CD14-positive monocyte (primary cell): ENCODE data around the gene UTP4. TPM values are rescaled to one million over a fixed set of nuclear protein-coding genes. Genes with fewer than 3 reads are reported as not detected.

Source experiments
- DNase-seq, 3 donors: peaks; one replicate each; pipeline ENCODE4 v3.0.0-alpha.2; 2011 to 2022
- H2AFZ ChIP-seq: 2 replicates; pipeline ENCODE4 v1.6.0; 2012; ENCODE audit warnings: mild to moderate bottlenecking, low read depth, low read length, inconsistent platforms; ENCODE audit not compliant: insufficient read depth, poor library complexity, severe bottlenecking
- H3K27ac ChIP-seq, 2 donors: 1 replicate in 1 of 2; 2 replicates in 1 of 2; pipeline ENCODE4 v1.5.1; 2012 to 2013; ENCODE audit warnings: low read length in 2 of 2, control low read depth in 1 of 2, inconsistent platforms in 1 of 2, low read depth in 1 of 2, mild to moderate bottlenecking in 1 of 2
- H3K27me3 ChIP-seq, 2 donors: one replicate each; pipeline versions ENCODE4 v1.6.0 to v1.6.1; 2011 to 2013; ENCODE audit warnings: low read length in 2 of 2; ENCODE audit not compliant: control insufficient read depth in 2 of 2, insufficient read depth in 2 of 2
- H3K36me3 ChIP-seq, 2 donors: replicated peaks in 1 of 2; 1 replicate in 1 of 2; 2 replicates in 1 of 2; pipeline versions ENCODE4 v1.5.1 to v1.6.1; 2012 to 2013; ENCODE audit warnings: low read length in 2 of 2, control low read depth in 1 of 2, inconsistent platforms in 1 of 2, mild to moderate bottlenecking in 1 of 2; ENCODE audit not compliant: insufficient read depth in 2 of 2, control insufficient read depth in 1 of 2
- H3K4me1 ChIP-seq, 2 donors: 1 replicate in 1 of 2; 2 replicates in 1 of 2; pipeline versions ENCODE4 v1.5.1 to v1.6.1; 2012 to 2013; ENCODE audit warnings: low read length in 2 of 2, control low read depth in 1 of 2, inconsistent platforms in 1 of 2, mild to moderate bottlenecking in 1 of 2, moderate library complexity in 1 of 2; ENCODE audit not compliant: insufficient read depth in 2 of 2, control insufficient read depth in 1 of 2
- H3K4me2 ChIP-seq: replicated peaks from 2 replicates; pipeline ENCODE3; 2012; ENCODE audit warnings: low read length, moderate library complexity, mild to moderate bottlenecking; ENCODE audit not compliant: poor library complexity, severe bottlenecking; ENCODE audit errors: extremely low read depth
- H3K4me3 ChIP-seq, 3 experiments: fragments of 200-600 bp in 1 of 3; sonication (generic) in 1 of 3; replicated peaks in 1 of 3; 1 replicate in 2 of 3; 2 replicates in 1 of 3; pipeline ENCODE4 v1.5.1; 2011 to 2013; ENCODE audit warnings: low read length in 3 of 3, mild to moderate bottlenecking in 3 of 3, control low read depth in 2 of 3, low read depth in 2 of 3, inconsistent platforms in 1 of 3, moderate library complexity in 1 of 3
- H3K79me2 ChIP-seq: 2 replicates; pipeline ENCODE4 v1.6.0; 2012; ENCODE audit warnings: mild to moderate bottlenecking, control low read depth, inconsistent platforms, low read length, moderate library complexity; ENCODE audit not compliant: insufficient read depth
- H3K9ac ChIP-seq: 2 replicates; pipeline ENCODE4 v1.6.0; 2017; ENCODE audit warnings: low read length, mild to moderate bottlenecking; ENCODE audit not compliant: insufficient read depth, poor library complexity, severe bottlenecking
- H3K9me3 ChIP-seq, 2 donors: replicated peaks in 1 of 2; 1 replicate in 1 of 2; 2 replicates in 1 of 2; pipeline versions ENCODE4 v1.5.1 to v1.6.1; 2012 to 2013; ENCODE audit warnings: low read length in 2 of 2, control low read depth in 1 of 2; ENCODE audit not compliant: control insufficient read depth in 1 of 2, insufficient read depth in 1 of 2
- H4K20me1 ChIP-seq: 2 replicates; pipeline ENCODE4 v1.6.0; 2012; ENCODE audit warnings: mild to moderate bottlenecking, low read length, control low read depth, moderate library complexity; ENCODE audit not compliant: insufficient read depth
- H3K27ac Mint-ChIP-seq, 7 donors: one replicate each; pipeline ENCODE4 v1.8.0; 2020; ENCODE audit warnings: mild to moderate bottlenecking in 7 of 7, mixed read lengths in 7 of 7, moderate library complexity in 6 of 7, inconsistent platforms in 2 of 7
- H3K27me3 Mint-ChIP-seq, 3 donors: one replicate each; pipeline ENCODE4 v1.8.0; 2021 to 2022; ENCODE audit warnings: low read depth in 3 of 3, mild to moderate bottlenecking in 3 of 3, mixed read lengths in 3 of 3, moderate library complexity in 3 of 3, inconsistent platforms in 1 of 3
- H3K36me3 Mint-ChIP-seq, 2 donors: one replicate each; pipeline ENCODE4 v1.8.0; 2020; ENCODE audit warnings: mixed read lengths in 2 of 2, inconsistent platforms in 1 of 2, mild to moderate bottlenecking in 1 of 2
- H3K4me1 Mint-ChIP-seq: one replicate; pipeline ENCODE4 v1.8.0; 2020; ENCODE audit warnings: mild to moderate bottlenecking, mixed read lengths
- H3K4me3 Mint-ChIP-seq, 2 donors: one replicate each; pipeline ENCODE4 v1.8.0; 2020; ENCODE audit warnings: mild to moderate bottlenecking in 2 of 2, mixed read lengths in 2 of 2, moderate library complexity in 1 of 2
- H3K9me3 Mint-ChIP-seq, 7 donors: one replicate each; pipeline ENCODE4 v1.8.0; 2020 to 2022; ENCODE audit warnings: mixed read lengths in 7 of 7, mild to moderate bottlenecking in 6 of 7, moderate library complexity in 6 of 7, inconsistent platforms in 2 of 7
- WGBS: methylation state at CpG from one replicate; pipeline ENCODE4 v1.1.5; 2013; ENCODE audit warnings: missing lambda C conversion rate; ENCODE audit not compliant: insufficient coverage; 5-methylcytosine and 5-hydroxymethylcytosine counted together
- intact Hi-C, 2 donors: fragments of 100-400 bp; cut with micrococcal nuclease; formaldehyde crosslinking; loops; one replicate each; pipeline versions ENCODE4 v1.15.0 to v1.15.1; 2023
- polyA plus RNA-seq, 3 donors: library from polyadenylated mRNA; depleted of rRNA in 1 of 3; unstranded in 2 of 3; stranded (reverse) in 1 of 3; fragments of 300-500 nt in 2 of 3; fragments of >200 nt in 1 of 3; fragmentation: Illumina TruSeq in 2 of 3; gene quantifications; 1 replicate in 2 of 3; 2 replicates in 1 of 3; pipeline ENCODE4 v1.2.3, GENCODE V29; 2012 to 2021
- TF ChIP-seq, protein P1 (sequence below): fragments of 200-600 bp; IDR thresholded peaks from one replicate; pipeline ENCODE4 v1.8.0; 2022; ENCODE audit warnings: antibody characterized with exemption, mild to moderate bottlenecking

Gene UTP4
- polyA plus RNA-seq, 3 donors, result 15.3 to 27.8 (median 19.6) TPM

GRCh38 chr16:69127966-69128510 is 4.4 kb upstream of the UTP4 start:
- peaks cover 83% of the 10 kb centered on the region for H4K20me1 ChIP-seq
- intact Hi-C loops, result loop anchor here (10.0 kb wide), 1 partner anchor 423 kb away; no protein-coding TSS in a partner anchor
- H3K36me3 Mint-ChIP-seq, result peaks cover 0 to 11% of the 10 kb centered on the region in 2 donors

DNA sequence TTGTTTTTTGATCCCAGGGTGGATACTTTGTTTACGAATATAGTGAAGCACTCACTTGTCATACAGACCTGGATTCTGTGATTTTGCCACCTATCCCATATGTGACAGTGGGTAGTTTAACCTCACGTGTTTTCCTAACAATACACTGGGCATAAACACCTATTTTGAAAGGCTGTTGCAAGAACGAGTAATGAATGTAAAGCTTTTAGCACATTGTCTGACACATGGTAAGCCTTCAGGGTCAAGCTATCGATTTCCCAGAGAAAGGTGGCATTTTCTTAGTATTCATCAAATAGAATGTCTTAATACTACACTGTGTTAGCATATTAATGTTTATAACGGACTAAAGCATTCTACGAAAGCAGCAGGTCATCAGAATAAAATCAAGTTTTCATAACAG is 2.0 kb upstream of the UTP4 start:
- peaks cover 13 to 19% of the 10 kb centered on the region in 2 donors for H3K4me1 ChIP-seq
- H3K4me3 ChIP-seq, result no peak overlapping the region
- no peak overlapping the region for H3K4me2 ChIP-seq
- peaks cover 59% of the 10 kb centered on the region for H4K20me1 ChIP-seq
- H3K27ac Mint-ChIP-seq, result no peak overlapping the region
- H2AFZ ChIP-seq, result no peak overlapping the region
- H3K4me3 Mint-ChIP-seq, result no peak overlapping the region
- H3K27ac ChIP-seq, result no peak overlapping the region
- no peak for DNase-seq
- no peaks in the 10 kb centered on the region for H3K27me3 ChIP-seq
- H3K9me3 Mint-ChIP-seq, result no peaks in the 10 kb centered on the region
- H3K9me3 ChIP-seq, result no peaks in the 10 kb centered on the region
- intact Hi-C loops, result loop anchor here (5.0 to 10.0 kb wide), 3 partner anchors 54 to 593 kb away; partner anchors contain the start of genes SNTB2 (in 1 of the 2), VPS4A (in 1 of the 2) and ZFP90 (in 1 of the 2)
- H3K79me2 ChIP-seq, result peaks cover 96% of the 10 kb centered on the region
- TF ChIP-seq, protein P1, sequence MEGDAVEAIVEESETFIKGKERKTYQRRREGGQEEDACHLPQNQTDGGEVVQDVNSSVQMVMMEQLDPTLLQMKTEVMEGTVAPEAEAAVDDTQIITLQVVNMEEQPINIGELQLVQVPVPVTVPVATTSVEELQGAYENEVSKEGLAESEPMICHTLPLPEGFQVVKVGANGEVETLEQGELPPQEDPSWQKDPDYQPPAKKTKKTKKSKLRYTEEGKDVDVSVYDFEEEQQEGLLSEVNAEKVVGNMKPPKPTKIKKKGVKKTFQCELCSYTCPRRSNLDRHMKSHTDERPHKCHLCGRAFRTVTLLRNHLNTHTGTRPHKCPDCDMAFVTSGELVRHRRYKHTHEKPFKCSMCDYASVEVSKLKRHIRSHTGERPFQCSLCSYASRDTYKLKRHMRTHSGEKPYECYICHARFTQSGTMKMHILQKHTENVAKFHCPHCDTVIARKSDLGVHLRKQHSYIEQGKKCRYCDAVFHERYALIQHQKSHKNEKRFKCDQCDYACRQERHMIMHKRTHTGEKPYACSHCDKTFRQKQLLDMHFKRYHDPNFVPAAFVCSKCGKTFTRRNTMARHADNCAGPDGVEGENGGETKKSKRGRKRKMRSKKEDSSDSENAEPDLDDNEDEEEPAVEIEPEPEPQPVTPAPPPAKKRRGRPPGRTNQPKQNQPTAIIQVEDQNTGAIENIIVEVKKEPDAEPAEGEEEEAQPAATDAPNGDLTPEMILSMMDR, result no peak
- peaks cover 0 to 1% (median 0%) of the 10 kb centered on the region in 3 donors for H3K27me3 Mint-ChIP-seq
- H3K36me3 ChIP-seq, result peaks cover 0 to 9% of the 10 kb centered on the region in 2 donors
- peaks cover 4 to 11% of the 10 kb centered on the region in 2 donors for H3K36me3 Mint-ChIP-seq
- no CpG with 5 or more reads among the region's 6 CpGs for WGBS
- H3K9ac ChIP-seq, result no peak overlapping the region
- peaks cover 37% of the 10 kb centered on the region for H3K4me1 Mint-ChIP-seq

More at GRCh38 chr16:69127966-69128510, 4.4 kb upstream of the UTP4 start:
- TF ChIP-seq, protein P1, result no peak
- DNase-seq, result no peak
- Histone ChIP-seq H3K79me2 (peaks cover 87% of the 10 kb centered on the region), H3K4me3 (no peak overlapping the region), H3K9ac (no peak overlapping the region), H3K9me3 (no peaks in the 10 kb centered on the region), H2AFZ (no peak overlapping the region), H3K36me3 (peaks cover 0 to 13% of the 10 kb centered on the region in 2 donors), H3K27me3 (no peaks in the 10 kb centered on the region), H3K4me2 (no peak overlapping the region), H3K4me1 (peaks cover 6 to 9% of the 10 kb centered on the region in 2 donors), H3K27ac (peak overlapping the region in 1 of 2 donors; percentile 31)
- Mint-ChIP-seq H3K9me3 (no peaks in the 10 kb centered on the region), H3K4me1 (peaks cover 28% of the 10 kb centered on the region), H3K27ac (peak overlapping the region in 2 of 7 donors; percentile 26 to 45), H3K4me3 (no peak overlapping the region), H3K27me3 (peaks cover 0 to 1% (median 0%) of the 10 kb centered on the region in 3 donors)
- WGBS, result 99% methylated on average over 10 of the region's 12 CpGs
